ENCODE results near the gene CACYBP. TPM values are rescaled to one million over a fixed set of nuclear protein-coding genes. Genes with fewer than 3 reads are reported as not detected.

The CACYBP gene
- total and polyA plus RNA-seq, 2 experiments from 2014 or later = 84.8 to 165 TPM

DNA sequence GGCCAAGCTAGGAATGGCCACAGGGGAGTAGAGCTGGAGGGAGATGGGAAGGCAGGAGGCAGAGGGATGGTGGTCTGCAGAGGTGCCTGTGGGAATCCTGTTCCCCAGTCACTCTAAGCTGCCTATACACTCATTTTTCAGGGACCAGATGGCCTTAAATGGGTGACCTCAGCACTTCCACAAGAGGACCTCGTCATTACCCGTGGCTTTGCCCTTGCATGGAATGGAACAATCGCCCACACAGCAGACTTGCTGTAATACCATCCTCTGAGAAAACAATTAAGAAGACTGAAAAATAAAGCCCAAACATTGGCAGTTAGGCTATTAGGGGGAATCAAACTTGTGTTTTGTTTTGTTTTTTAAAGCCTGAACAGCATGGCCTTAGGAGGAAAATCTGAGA, 55.0 kb downstream of the CACYBP start:
- Histone ChIP-seq H3K27me3 (replicated peaks; ENCODE audit: insufficient read depth) (no peaks in the 10 kb centered on the region), H3K9ac (no peak overlapping the region), H4K20me1 (ENCODE audit: insufficient read depth) (no peaks in the 10 kb centered on the region), H3K4me3 (no peak overlapping the region), H3K9me3 (ENCODE audit: low read depth) (no peaks in the 10 kb centered on the region), H3K4me1 (ENCODE audit: insufficient read depth) (no peaks in the 10 kb centered on the region), H3K27ac (no peak overlapping the region), H2AFZ (no peak overlapping the region), H3K9me2 (ENCODE audit: insufficient read depth) (no peaks in the 10 kb centered on the region), H3F3A (ENCODE audit: insufficient read depth) (no peaks in the 10 kb centered on the region), H3K4me2 (ENCODE audit: unreplicated experiment) (no peak overlapping the region), H3K79me2 (ENCODE audit: insufficient read depth) (no peaks in the 10 kb centered on the region), H3K36me3 (ENCODE audit: low read depth) (no peaks in the 10 kb centered on the region)
- TF ChIP-seq EZH2phosphoT487 (IDR thresholded peaks at IDR 0.05; ENCODE audit: insufficient read depth, low read depth) (no peak), EZH2 (IDR thresholded peaks at IDR 0.05; ENCODE audit: insufficient read depth, poor library complexity, severe bottlenecking) (no peak)
- DNase-seq = peak; percentile 25
- WGBS, 2 experiments (ENCODE audit: low coverage in 1 of 2, low lambda C conversion rate in 2 of 2, missing lambda C conversion rate in 2 of 2) = 12 to 28% methylated on average over 3 of the region's 3 CpGs
- in situ Hi-C loops (cut with MboI) = no loop called here

Small RNA genes lying within 50 kb of the gene (small RNA-seq; reads per million reads assigned to genes)
- gene RF00019 (ENCODE audit: low read depth, low replicate concordance) = not detected
- gene RNU6-307P (ENCODE audit: low read depth, low replicate concordance) = not detected

Other genes with a start within 250 kb of the CACYBP start
- 7.5 and 19.6 TPM in 2 replicates for gene MRPS14, start 23.5 kb downstream of the CACYBP start, total RNA-seq (2014; rRNA removed; shearing (Covaris generic))
- 62.7 and 63.7 TPM in 2 replicates for gene MRPS14, start 23.5 kb downstream of the CACYBP start, polyA plus RNA-seq (2016; fragmentation: Nextera tagmentation; extraction: Ambion mirVana)
- not detected in 2 replicates for gene TNN, start 67.9 kb downstream of the CACYBP start, total RNA-seq (2014; rRNA removed; shearing (Covaris generic))
- not detected in 2 replicates for gene TNN, start 67.9 kb downstream of the CACYBP start, polyA plus RNA-seq (2016; fragmentation: Nextera tagmentation; extraction: Ambion mirVana)
- gene KIAA0040, start 192.8 kb downstream of the CACYBP start, total RNA-seq (2014; rRNA removed; shearing (Covaris generic)) = 0.22 TPM in 1 of 2 replicates, not detected in the other
- gene KIAA0040, start 192.8 kb downstream of the CACYBP start, polyA plus RNA-seq (2016; fragmentation: Nextera tagmentation; extraction: Ambion mirVana) = 0.04 and 0.08 TPM in 2 replicates

Data from GM23248 (cell line).